Measurements from ENCODE around the gene TMC1. TPM values are rescaled to one million over a fixed set of nuclear protein-coding genes. Genes with fewer than 3 reads are reported as not detected.
A peak's percentile ranks its signal among the peaks of the same experiment; 100 is the strongest.
"Not testable (repeated sequence)": the region's sequence is repeated elsewhere in the genome, so short reads cannot be mapped to it uniquely, and the experiment has no call there.

Gene TMC1
- total RNA-seq, 2 experiments from 2014 or later = not detected

DNA sequence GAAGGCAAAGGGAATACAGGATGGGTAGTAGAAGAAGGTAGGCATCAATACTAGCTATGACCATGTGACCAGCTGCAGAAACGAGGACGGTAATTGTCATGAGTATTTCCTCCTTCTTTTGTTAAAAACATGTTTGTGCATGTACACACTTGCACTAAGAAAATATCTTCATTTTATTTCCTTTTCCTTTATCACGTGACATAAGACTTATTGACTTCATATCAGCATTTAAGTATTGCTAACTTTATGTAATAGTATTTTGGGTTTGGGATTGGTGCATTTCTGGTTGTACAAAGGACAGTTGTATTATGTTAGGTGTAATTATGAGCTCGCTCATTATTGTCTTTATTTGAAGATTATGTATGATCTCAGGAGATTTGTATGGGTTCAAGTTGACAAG is 33.7 kb upstream of the TMC1 start:
- H3K4me1 Mint-ChIP-seq (ENCODE audit: low read depth) = not testable (repeated sequence)

DNA sequence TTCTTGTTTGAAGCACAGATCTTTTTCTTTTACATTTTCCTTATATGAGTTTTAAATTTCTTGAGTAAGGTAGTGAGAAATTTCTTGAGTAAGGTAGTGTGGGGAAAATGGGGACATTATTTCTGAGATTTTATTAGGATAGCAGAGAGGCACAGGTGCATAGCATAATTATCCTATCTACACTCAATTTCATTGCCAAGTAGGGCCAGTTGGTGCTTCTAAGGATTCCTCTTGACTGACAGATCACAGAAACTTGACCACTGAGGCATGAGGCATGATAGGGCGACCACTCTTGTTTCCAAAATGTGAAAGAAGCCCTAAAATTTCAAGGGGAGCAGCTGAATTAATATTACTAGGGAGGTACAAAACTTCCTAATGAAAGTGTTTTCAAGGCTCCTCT is 31.4 kb upstream of the TMC1 start:
- Mint-ChIP-seq H3K36me3 (ENCODE audit: low read depth) (no peaks in the 10 kb centered on the region), H3K27ac (no peak overlapping the region), H3K9me3 (no peaks in the 10 kb centered on the region), H3K4me3 (no peak overlapping the region), H3K27me3 (ENCODE audit: low read depth) (peaks cover 2% of the 10 kb centered on the region), H3K4me1 (ENCODE audit: low read depth) (no peaks in the 10 kb centered on the region)
- no peak for DNase-seq
- CTCF ChIA-PET = no interaction called here
- intact Hi-C loops (cut with micrococcal nuclease) = no loop called here

More for the DNA sequence above, 33.7 kb upstream of the TMC1 start:
- H3K27ac Mint-ChIP-seq; DNase-seq; H3K4me3 Mint-ChIP-seq; H3K27me3 Mint-ChIP-seq (ENCODE audit: low read depth); H3K36me3 Mint-ChIP-seq (ENCODE audit: low read depth); intact Hi-C loops (cut with micrococcal nuclease); H3K9me3 Mint-ChIP-seq: not testable (repeated sequence)
- CTCF ChIA-PET = interaction anchor here (0.5 kb wide), 1 partner anchor 668 kb away, joined by 4 read pairs; no protein-coding TSS in a partner anchor

DNA sequence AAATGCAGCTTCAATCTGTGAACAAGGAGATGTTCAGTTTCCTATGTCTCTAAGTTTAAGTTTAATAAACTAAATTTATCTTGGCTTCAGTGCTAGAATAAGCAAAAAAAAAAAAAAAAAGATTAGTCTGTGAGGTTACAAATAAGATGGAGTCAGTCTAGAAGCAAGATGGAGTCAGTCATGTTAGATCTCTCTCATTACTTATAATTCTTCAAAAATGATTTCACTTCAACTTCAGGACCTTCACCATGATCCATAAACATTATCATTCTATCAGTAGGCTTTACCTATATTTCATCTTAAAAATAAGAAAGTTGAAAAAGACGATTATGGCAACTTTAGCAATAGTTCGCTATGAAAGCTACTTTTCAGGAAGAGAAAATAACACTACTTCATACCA is 30.2 kb upstream of the TMC1 start:
- no peaks in the 10 kb centered on the region for H3K9me3 Mint-ChIP-seq
- no peak for DNase-seq
- peaks cover 2% of the 10 kb centered on the region for H3K27me3 Mint-ChIP-seq (ENCODE audit: low read depth)
- CTCF ChIA-PET = interaction anchor here (0.6 kb wide), 1 partner anchor 201 kb away, joined by 3 read pairs; no protein-coding TSS in a partner anchor
- H3K4me1 Mint-ChIP-seq (ENCODE audit: low read depth) = no peaks in the 10 kb centered on the region
- no peak overlapping the region for H3K27ac Mint-ChIP-seq
- H3K4me3 Mint-ChIP-seq = no peak overlapping the region
- intact Hi-C loops (cut with micrococcal nuclease) = no loop called here
- no peaks in the 10 kb centered on the region for H3K36me3 Mint-ChIP-seq (ENCODE audit: low read depth)

DNA sequence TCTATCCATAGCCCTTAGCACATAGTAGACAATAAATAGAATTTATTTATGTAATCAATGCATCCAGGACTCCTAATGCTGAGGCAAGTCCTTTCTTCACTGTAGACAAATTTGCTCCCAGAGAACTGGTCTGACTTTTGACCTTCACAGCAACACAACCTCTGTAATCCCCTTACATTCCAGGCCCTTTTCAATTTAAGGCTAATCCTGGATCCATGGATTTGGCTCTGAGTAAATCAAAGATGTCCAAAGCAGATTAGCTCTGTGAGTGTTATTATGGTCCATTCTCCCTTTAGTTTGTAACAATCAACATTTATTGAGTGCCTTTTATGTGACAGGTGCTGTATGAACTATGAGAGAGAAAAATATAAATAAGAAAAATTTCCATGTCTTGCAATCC is 27.4 kb upstream of the TMC1 start:
- H3K36me3 Mint-ChIP-seq (ENCODE audit: low read depth) = no peaks in the 10 kb centered on the region
- CTCF ChIA-PET = no interaction called here
- no peak overlapping the region for H3K4me3 Mint-ChIP-seq

DNA sequence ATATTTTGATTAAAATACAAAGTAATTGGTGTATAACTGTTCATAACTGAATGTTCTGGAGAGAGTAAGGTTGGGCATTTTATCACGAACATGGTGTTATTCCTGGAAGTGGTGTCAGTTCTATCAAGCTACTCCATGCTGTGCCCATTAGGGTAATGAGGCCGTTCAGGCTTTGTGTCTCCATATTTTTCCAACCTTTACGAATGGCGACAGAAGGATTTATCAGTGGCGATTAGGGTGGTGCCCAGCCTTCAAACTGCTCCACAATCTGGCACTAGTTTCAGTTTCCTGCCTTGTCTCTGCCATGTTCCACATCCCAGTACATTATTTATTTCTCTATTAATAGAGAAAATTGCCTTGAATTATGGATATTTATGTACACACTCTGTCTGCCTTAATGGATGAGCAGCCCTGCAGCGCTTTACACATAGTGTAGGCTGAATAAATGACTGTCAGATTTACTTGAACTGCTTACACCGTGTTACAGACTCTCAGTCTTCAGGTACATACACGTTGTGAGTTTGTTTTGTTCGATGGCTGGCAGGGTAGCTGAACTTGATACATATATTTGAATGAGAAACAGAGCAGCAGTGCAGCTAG is 23.9 kb upstream of the TMC1 start:
- Mint-ChIP-seq H3K4me3 (no peak overlapping the region), H3K27ac (no peak overlapping the region), H3K36me3 (ENCODE audit: low read depth) (no peaks in the 10 kb centered on the region), H3K4me1 (ENCODE audit: low read depth) (no peaks in the 10 kb centered on the region), H3K9me3 (no peaks in the 10 kb centered on the region), H3K27me3 (ENCODE audit: low read depth) (no peaks in the 10 kb centered on the region)
- no peak for DNase-seq
- CTCF ChIA-PET = interaction anchor here (0.6 to 1.3 kb wide), 2 partner anchors 12 to 1891 kb away, joined by 3 to 4 read pairs; no protein-coding TSS in a partner anchor
- intact Hi-C loops (cut with micrococcal nuclease) = no loop called here

More for the DNA sequence above, 27.4 kb upstream of the TMC1 start:
- H3K4me1 Mint-ChIP-seq (ENCODE audit: low read depth) = no peaks in the 10 kb centered on the region
- no peaks in the 10 kb centered on the region for H3K9me3 Mint-ChIP-seq
- intact Hi-C loops (cut with micrococcal nuclease) = no loop called here
- no peak overlapping the region for H3K27ac Mint-ChIP-seq
- DNase-seq = no peak
- H3K27me3 Mint-ChIP-seq (ENCODE audit: low read depth) = peaks cover 2% of the 10 kb centered on the region

DNA sequence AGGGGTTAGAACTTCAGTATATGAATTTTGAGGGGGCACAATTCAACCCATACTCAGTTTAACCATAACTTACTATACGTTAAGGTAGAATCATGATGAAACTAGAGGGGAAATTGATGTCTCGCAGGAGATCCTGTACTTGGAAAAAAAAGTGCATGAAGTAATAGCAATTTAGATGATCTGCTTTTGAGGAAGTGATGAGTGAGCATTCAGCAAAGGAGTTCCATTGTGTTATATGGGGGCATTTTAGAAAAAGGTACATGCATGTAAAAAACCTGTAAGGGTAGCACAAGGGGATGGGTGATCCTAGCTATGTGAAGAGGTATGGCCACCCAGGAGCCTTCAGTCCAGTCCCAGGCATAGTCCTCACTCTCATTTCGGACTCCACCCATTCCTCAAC is 14.8 kb upstream of the TMC1 start:
- intact Hi-C loops (cut with micrococcal nuclease) = loop anchor here (5.0 kb wide), 1 partner anchor 64 kb away; no protein-coding TSS in a partner anchor
- CTCF ChIA-PET = no interaction called here
- Mint-ChIP-seq H3K27ac (no peak overlapping the region), H3K27me3 (ENCODE audit: low read depth) (no peaks in the 10 kb centered on the region), H3K36me3 (ENCODE audit: low read depth) (no peaks in the 10 kb centered on the region), H3K4me3 (no peak overlapping the region), H3K4me1 (ENCODE audit: low read depth) (peaks cover 16% of the 10 kb centered on the region), H3K9me3 (no peaks in the 10 kb centered on the region)
- no peak for DNase-seq

DNA sequence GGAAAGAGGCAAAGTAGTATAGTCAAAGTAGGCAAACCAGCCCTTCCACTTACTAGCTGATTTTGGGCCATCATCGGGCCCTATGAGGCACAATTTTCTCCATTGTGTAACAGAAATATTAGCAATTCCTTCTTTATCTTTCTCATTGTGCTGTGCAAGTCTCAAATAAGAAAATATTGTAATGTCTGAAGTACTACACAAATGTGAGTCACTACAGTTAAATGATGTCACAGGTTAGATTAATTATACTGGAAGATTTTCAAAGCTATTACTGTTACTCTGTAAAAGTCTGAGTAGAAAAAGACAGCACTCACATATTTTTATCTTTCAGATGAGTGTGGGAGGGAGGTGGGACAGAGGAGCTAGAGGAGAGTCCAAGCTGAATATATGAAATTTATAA is 12.4 kb upstream of the TMC1 start:
- intact Hi-C loops (cut with micrococcal nuclease) = loop anchor here (1.0 to 5.0 kb wide), 5 partner anchors 18 to 78 kb away; no protein-coding TSS in a partner anchor
- H3K27me3 Mint-ChIP-seq (ENCODE audit: low read depth) = no peaks in the 10 kb centered on the region
- DNase-seq = no peak
- peak overlapping the region; percentile 79 for H3K27ac Mint-ChIP-seq
- H3K36me3 Mint-ChIP-seq (ENCODE audit: low read depth) = no peaks in the 10 kb centered on the region
- H3K4me3 Mint-ChIP-seq = no peak overlapping the region
- peaks cover 16% of the 10 kb centered on the region for H3K4me1 Mint-ChIP-seq (ENCODE audit: low read depth)
- CTCF ChIA-PET = interaction anchor here (1.0 kb wide), 1 partner anchor 11 kb away, joined by 4 read pairs; no protein-coding TSS in a partner anchor
- H3K9me3 Mint-ChIP-seq = no peaks in the 10 kb centered on the region

DNA sequence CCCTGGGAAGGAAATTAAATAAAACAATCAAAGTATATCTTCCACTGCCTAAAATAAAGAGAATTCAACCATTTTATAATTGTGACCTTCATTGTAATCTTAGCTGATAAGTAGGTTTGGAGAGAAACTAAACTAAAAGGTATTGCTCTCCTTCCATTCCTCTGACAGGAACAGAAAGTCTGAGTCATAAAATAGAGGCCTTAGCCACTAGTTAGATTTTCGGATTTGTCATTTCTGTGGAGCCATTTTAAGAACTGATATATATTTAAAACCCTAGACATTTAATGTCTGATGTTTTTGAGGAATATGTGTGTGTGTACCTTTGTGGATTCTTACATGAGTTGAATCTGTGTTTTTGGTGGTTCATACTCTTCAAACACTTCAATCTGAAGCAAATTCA is 11.8 kb upstream of the TMC1 start:
- Mint-ChIP-seq H3K27me3 (ENCODE audit: low read depth) (no peaks in the 10 kb centered on the region), H3K4me1 (ENCODE audit: low read depth) (peaks cover 16% of the 10 kb centered on the region), H3K9me3 (no peaks in the 10 kb centered on the region), H3K4me3 (no peak overlapping the region), H3K27ac (peak overlapping the region; percentile 79), H3K36me3 (ENCODE audit: low read depth) (no peaks in the 10 kb centered on the region)
- DNase-seq = no peak
- intact Hi-C loops (cut with micrococcal nuclease) = loop anchor here (1.0 to 5.0 kb wide), 5 partner anchors 18 to 77 kb away; no protein-coding TSS in a partner anchor
- CTCF ChIA-PET = interaction anchor here (1.0 kb wide), 1 partner anchor 12 kb away, joined by 4 read pairs; no protein-coding TSS in a partner anchor

DNA sequence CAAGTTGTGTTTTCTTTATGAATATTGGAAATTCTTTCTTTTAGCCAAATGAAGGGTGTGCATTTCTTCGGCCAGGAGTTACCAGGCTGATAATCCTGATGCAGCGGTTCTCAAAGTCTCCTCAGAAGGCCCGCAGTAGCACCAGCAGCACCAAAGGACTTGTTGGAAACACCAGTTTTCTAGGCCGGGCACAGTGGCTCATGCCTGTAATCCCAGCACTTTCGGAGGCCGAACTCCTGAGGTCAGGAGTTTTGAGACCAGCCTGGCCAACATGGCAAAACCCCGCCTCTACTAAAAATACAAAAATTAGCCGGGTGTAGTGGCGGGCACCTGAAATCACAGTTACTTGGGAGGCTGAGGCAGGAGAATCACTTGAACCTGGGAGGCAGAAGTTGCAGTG is 397 bp upstream of the TMC1 start:
- H3K36me3 Mint-ChIP-seq (ENCODE audit: low read depth); DNase-seq; H3K9me3 Mint-ChIP-seq; H3K4me3 Mint-ChIP-seq; H3K27me3 Mint-ChIP-seq (ENCODE audit: low read depth); CTCF ChIA-PET; H3K27ac Mint-ChIP-seq: not testable (repeated sequence)
- peaks cover 14% of the 10 kb centered on the region for H3K4me1 Mint-ChIP-seq (ENCODE audit: low read depth)
- intact Hi-C loops (cut with micrococcal nuclease) = loop anchor here (10.0 kb wide), 1 partner anchor 606 kb away; the partner anchor contains the start of genes ABHD17B and C9orf85

DNA sequence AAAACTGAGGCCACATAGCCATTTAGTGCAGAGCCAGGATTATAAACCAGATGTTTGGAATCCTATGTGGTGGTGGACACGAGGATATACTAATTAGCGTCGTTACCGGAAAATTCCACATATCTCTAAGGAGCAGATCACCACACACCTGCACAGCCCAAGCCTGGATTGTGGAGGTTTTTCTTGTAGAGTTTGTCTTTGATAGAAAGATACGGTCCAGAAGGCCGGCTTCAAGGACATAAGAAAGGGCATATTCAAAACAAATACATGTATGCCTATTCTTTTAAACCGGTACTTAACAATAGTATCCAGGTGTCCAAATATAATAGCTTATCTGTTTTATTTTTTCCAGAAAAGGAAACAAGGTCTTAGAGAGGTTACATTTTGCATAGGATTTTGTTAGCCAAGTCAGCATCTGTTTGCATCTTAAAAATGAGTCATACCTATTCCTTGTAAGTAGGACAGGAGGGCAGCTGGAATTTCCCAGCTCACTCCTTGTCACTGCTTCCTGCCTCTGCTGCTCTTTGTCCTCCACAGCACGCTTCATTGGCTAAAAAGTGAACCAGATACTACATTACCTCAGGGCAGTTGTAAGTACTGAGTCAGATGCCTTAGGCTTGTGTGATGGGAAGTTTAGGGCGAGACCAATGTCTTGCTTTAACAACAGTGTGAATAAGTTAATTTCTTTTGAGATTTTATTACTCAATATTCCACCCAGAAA is 3.6 kb downstream of the TMC1 start:
- H3K9me3 Mint-ChIP-seq = no peaks in the 10 kb centered on the region
- intact Hi-C loops (cut with micrococcal nuclease) = loop anchor here (1.0 to 10.0 kb wide), 6 partner anchors 233 to 743 kb away; partner anchors contain the start of genes ABHD17B, ANXA1 and C9orf85
- peak overlapping the region; percentile 91 for H3K27ac Mint-ChIP-seq
- H3K4me3 Mint-ChIP-seq = no peak overlapping the region
- peaks cover 38% of the 10 kb centered on the region for H3K4me1 Mint-ChIP-seq (ENCODE audit: low read depth)
- peak; percentile 72 for DNase-seq
- H3K36me3 Mint-ChIP-seq (ENCODE audit: low read depth) = no peaks in the 10 kb centered on the region
- H3K27me3 Mint-ChIP-seq (ENCODE audit: low read depth) = no peaks in the 10 kb centered on the region
- CTCF ChIA-PET = no interaction called here

DNA sequence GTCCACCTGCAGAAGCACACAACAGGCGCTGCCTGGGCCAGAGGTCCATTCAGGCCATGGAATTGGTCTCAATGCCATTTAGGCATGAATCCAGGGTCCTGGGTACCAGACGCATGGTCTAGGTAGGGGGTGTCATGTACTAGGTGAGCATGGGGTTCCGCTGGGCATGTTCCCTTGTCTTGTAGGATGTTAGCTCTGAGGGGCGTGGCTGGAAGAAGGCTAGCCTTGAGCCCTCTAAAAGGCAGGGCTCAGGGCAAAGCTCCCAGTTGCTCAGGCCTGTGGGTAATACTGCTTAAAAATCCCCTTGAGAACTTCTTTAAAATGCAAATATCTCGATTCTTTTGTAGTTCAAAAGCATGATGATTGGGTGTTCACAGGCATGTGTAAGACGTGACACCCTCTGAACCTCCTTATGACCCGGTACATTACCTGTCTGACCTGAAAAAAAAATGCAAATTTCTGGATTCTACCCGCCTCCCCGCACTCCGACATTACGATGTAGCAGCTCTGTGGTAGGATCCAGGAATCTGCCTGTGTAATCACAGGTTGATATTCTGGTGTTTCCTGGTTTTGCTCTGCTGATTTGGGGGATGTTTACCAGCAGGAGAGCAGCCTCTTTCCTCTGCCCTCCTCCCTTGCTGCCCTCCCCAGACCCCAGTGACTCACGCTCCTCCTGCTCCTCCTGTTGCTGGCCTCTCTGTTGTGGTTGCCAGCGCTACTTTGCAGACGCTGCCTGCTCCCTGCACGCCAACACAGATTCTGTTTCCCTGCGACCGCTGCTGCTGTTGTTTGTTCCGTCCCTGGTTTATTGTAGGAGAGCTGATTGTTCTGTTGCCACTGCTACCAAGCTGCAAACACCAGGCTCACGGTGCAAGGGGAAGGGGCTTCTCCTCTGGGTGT is 5.7 kb downstream of the TMC1 start:
- Mint-ChIP-seq H3K36me3 (ENCODE audit: low read depth) (no peaks in the 10 kb centered on the region), H3K27ac (peak overlapping the region; percentile 91), H3K4me1 (ENCODE audit: low read depth) (peaks cover 38% of the 10 kb centered on the region), H3K4me3 (peak overlapping the region; percentile 71), H3K9me3 (no peaks in the 10 kb centered on the region), H3K27me3 (ENCODE audit: low read depth) (no peaks in the 10 kb centered on the region)
- intact Hi-C loops (cut with micrococcal nuclease) = loop anchor here (1.0 to 10.0 kb wide), 12 partner anchors 18 to 745 kb away; partner anchors contain the start of genes ABHD17B, ANXA1, C9orf85 and ZFAND5
- CTCF ChIA-PET = interaction anchor here (1.0 kb wide), 1 partner anchor 62 kb away, joined by 3 read pairs; no protein-coding TSS in a partner anchor
- DNase-seq = peak; percentile 92

DNA sequence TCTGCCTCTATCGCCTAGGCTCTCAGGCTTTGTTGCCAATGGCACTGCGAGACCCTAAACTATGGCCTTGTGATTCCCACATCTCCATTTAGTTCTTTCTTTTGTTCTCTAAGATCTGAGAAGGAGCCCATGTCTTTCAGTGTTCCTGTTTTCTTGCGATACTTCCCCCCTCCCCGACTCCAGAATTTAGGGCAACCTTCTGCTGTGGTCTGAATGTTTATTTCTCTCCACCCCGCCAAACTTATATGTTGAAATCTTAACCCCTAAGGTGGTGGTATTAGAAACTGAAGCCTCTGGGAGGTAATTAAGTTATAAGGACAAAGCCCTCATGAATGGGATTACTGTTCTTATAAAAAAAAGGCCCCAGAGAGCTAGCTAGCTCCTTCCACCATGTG is 6.4 kb downstream of the TMC1 start:
- CTCF ChIA-PET = interaction anchor here (1.0 kb wide), 1 partner anchor 62 kb away, joined by 3 read pairs; no protein-coding TSS in a partner anchor
- H3K36me3 Mint-ChIP-seq (ENCODE audit: low read depth) = no peaks in the 10 kb centered on the region
- peak overlapping the region; percentile 91 for H3K27ac Mint-ChIP-seq

More for the DNA sequence above, 6.4 kb downstream of the TMC1 start:
- peak overlapping the region; percentile 71 for H3K4me3 Mint-ChIP-seq
- intact Hi-C loops (cut with micrococcal nuclease) = loop anchor here (1.0 to 10.0 kb wide), 12 partner anchors 18 to 745 kb away; partner anchors contain the start of genes ABHD17B, ANXA1, C9orf85 and ZFAND5
- H3K4me1 Mint-ChIP-seq (ENCODE audit: low read depth) = peaks cover 38% of the 10 kb centered on the region
- DNase-seq = no peak
- no peaks in the 10 kb centered on the region for H3K9me3 Mint-ChIP-seq
- no peaks in the 10 kb centered on the region for H3K27me3 Mint-ChIP-seq (ENCODE audit: low read depth)

Measured in activated naive CD4-positive, alpha-beta T cell treated with anti-CD3 and anti-CD28 coated beads for 36 hours (primary cell).